ENCODE results near the gene PARP9. TPM values are rescaled to one million over a fixed set of nuclear protein-coding genes. Genes with fewer than 3 reads are reported as not detected.

The PARP9 gene
- total RNA-seq, 1 donor from 2014 or later: 1.0 TPM

DNA sequence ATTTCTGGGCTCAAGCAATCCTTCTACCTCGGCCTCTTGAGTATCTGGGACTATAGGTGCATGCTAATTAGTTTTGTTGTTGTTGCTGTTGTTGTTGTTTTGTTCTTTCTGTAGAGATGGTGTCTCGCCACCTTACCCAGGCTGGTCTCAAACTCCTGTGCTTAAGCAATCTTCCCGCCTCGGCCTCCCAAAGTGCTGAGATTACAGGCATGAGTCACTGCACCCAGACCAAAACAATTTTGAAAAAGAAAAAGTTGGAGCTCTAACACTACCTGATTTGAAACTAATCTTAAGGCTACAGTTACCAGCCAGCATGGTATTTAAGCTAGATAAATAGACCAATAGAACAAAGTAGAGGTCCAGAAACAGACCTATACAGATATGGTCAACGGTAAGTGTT is 79.1 kb downstream of the PARP9 start:
- no peak overlapping the region for H3K4me3 ChIP-seq
- no peaks in the 10 kb centered on the region for H3K36me3 ChIP-seq
- no peak overlapping the region for H2AFZ ChIP-seq (replicated peaks)
- peaks cover 78% of the 10 kb centered on the region for H3K79me2 ChIP-seq (ENCODE audit: low read depth)
- Mint-ChIP-seq H3K4me1 (no peaks in the 10 kb centered on the region), H3K9me3 (no peaks in the 10 kb centered on the region), H3K4me3 (no peak overlapping the region), H3K27me3 (ENCODE audit: insufficient read depth, low read depth) (no peaks in the 10 kb centered on the region), H3K36me3 (peaks cover 13% of the 10 kb centered on the region), H3K27ac (no peak overlapping the region)
- no peak overlapping the region for H3K9ac ChIP-seq
- no peaks in the 10 kb centered on the region for H3K27me3 ChIP-seq
- no peak overlapping the region for H3K27ac ChIP-seq
- H4K20me1 ChIP-seq (ENCODE audit: low read depth): peaks cover 21% of the 10 kb centered on the region
- H3F3A ChIP-seq (ENCODE audit: low read depth): no peaks in the 10 kb centered on the region
- DNase-seq (ENCODE audit: low spot score): no peak
- H3K4me1 ChIP-seq: no peaks in the 10 kb centered on the region
- no peak for TF ChIP-seq EZH2 (IDR thresholded peaks at IDR 0.05)
- no peak for TF ChIP-seq EZH2phosphoT487 (IDR thresholded peaks at IDR 0.05)
- TF ChIP-seq, protein P1, sequence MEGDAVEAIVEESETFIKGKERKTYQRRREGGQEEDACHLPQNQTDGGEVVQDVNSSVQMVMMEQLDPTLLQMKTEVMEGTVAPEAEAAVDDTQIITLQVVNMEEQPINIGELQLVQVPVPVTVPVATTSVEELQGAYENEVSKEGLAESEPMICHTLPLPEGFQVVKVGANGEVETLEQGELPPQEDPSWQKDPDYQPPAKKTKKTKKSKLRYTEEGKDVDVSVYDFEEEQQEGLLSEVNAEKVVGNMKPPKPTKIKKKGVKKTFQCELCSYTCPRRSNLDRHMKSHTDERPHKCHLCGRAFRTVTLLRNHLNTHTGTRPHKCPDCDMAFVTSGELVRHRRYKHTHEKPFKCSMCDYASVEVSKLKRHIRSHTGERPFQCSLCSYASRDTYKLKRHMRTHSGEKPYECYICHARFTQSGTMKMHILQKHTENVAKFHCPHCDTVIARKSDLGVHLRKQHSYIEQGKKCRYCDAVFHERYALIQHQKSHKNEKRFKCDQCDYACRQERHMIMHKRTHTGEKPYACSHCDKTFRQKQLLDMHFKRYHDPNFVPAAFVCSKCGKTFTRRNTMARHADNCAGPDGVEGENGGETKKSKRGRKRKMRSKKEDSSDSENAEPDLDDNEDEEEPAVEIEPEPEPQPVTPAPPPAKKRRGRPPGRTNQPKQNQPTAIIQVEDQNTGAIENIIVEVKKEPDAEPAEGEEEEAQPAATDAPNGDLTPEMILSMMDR (IDR thresholded peaks at IDR 0.05): no peak
- no peaks in the 10 kb centered on the region for H3K9me3 ChIP-seq (ENCODE audit: low read depth)
- H3K4me2 ChIP-seq: no peak overlapping the region

DNA sequence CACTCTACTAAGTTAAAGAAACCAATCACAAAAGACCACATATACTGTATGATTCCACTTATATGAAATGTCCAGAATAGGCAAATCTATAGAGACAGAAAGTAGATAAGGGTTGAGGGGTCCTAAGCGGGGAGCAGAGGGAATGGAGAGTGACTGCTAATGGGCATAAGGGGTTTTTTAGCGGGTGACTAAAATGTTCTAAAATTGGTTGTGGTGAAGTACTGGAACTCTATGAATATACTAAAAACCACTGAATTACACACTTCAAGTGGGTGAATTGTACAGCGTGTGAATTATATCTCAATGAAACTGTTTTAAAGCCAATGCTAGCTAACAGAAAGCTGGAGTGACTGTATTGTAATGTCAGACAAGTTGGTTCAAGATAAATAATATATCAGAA is 82.7 kb downstream of the PARP9 start:
- Histone ChIP-seq H3K9me3 (ENCODE audit: low read depth) (no peaks in the 10 kb centered on the region), H2AFZ (replicated peaks) (no peak overlapping the region), H3K27me3 (no peaks in the 10 kb centered on the region), H3F3A (ENCODE audit: low read depth) (no peaks in the 10 kb centered on the region), H3K9ac (no peak overlapping the region), H3K4me3 (no peak overlapping the region), H4K20me1 (ENCODE audit: low read depth) (peaks cover 22% of the 10 kb centered on the region), H3K36me3 (no peaks in the 10 kb centered on the region), H3K79me2 (ENCODE audit: low read depth) (peaks cover 88% of the 10 kb centered on the region), H3K4me1 (no peaks in the 10 kb centered on the region), H3K4me2 (no peak overlapping the region), H3K27ac (no peak overlapping the region)
- Mint-ChIP-seq H3K27ac (no peak overlapping the region), H3K27me3 (ENCODE audit: insufficient read depth, low read depth) (no peaks in the 10 kb centered on the region), H3K4me1 (no peaks in the 10 kb centered on the region), H3K36me3 (peaks cover 9% of the 10 kb centered on the region), H3K9me3 (no peaks in the 10 kb centered on the region), H3K4me3 (no peak overlapping the region)
- TF ChIP-seq, protein P1 (IDR thresholded peaks at IDR 0.05): no peak
- TF ChIP-seq EZH2phosphoT487 (IDR thresholded peaks at IDR 0.05): no peak
- no peak for TF ChIP-seq EZH2 (IDR thresholded peaks at IDR 0.05)
- no peak for DNase-seq (ENCODE audit: low spot score)

Small RNA genes within 50 kb of the gene (small RNA-seq; reads per million reads assigned to genes)
- gene AC096861.1: not detected

Other genes starting within 250 kb of the PARP9 start
- gene CSTA, start 239.1 kb downstream of the PARP9 start, total RNA-seq (ENCODE audit: low replicate concordance): not detected in 2 replicates
- 52.9 and 104 TPM in 2 replicates for gene MIX23, start 181.1 kb downstream of the PARP9 start, total RNA-seq (ENCODE audit: low replicate concordance)
- 29.3 and 66.1 TPM in 2 replicates for gene FAM162A, start 180.1 kb downstream of the PARP9 start, total RNA-seq (ENCODE audit: low replicate concordance)
- 7.8 and 11.8 TPM in 2 replicates for gene WDR5B, start 148.2 kb downstream of the PARP9 start, total RNA-seq (ENCODE audit: low replicate concordance)
- gene KPNA1, start 49.4 kb downstream of the PARP9 start, total RNA-seq (ENCODE audit: low replicate concordance): 36.9 and 37.1 TPM in 2 replicates
- gene DTX3L, start within 50 bp of the PARP9 start, total RNA-seq (ENCODE audit: low replicate concordance): 2.2 and 3.2 TPM in 2 replicates
- 0.06 TPM in 1 of 2 replicates, not detected in the other for gene PARP15, start 13.3 kb upstream of the PARP9 start, total RNA-seq (ENCODE audit: low replicate concordance)
- 2.6 and 6.1 TPM in 2 replicates for gene PARP14, start 116.5 kb upstream of the PARP9 start, total RNA-seq (ENCODE audit: low replicate concordance)
- gene HSPBAP1, start 229.5 kb upstream of the PARP9 start, total RNA-seq (ENCODE audit: low replicate concordance): 11.1 and 15.0 TPM in 2 replicates
- 20.9 and 21.6 TPM in 2 replicates for gene SLC49A4, start 230.8 kb upstream of the PARP9 start, total RNA-seq (ENCODE audit: low replicate concordance)

All from neural progenitor cell (in vitro differentiated cells).